ENCODE results near the gene TMEM91.

- TF ChIP-seq CTCF (IDR thresholded peaks at IDR 0.05) (no peak), POLR2AphosphoS5 (IDR thresholded peaks at IDR 0.05) (no peak)
Observed at GRCh38 chr19:41413947-41414346, 37.6 kb downstream of the TMEM91 start.

All from sigmoid colon (tissue), 4 donors.